RWPE2 (cell line): Measurements from ENCODE around the gene BEST2.
A peak's percentile ranks its signal among the peaks of the same experiment; 100 is the strongest.

ENCODE experiments used
- ATAC-seq: fragments of 200-7000 bp; cut with Tn5 transposase; 3 replicates; pipeline ENCODE4 v1.9.1; 2021; ENCODE audit warnings: low read depth
- DNase-seq: peaks from one replicate; pipeline ENCODE4 v3.0.0-alpha.2; 2020; ENCODE audit warnings: low spot score
- H3K27ac ChIP-seq: fragments of 450-650 bp; 2 replicates; pipeline ENCODE4 v1.5.1; 2017; ENCODE audit warnings: mild to moderate bottlenecking; ENCODE audit not compliant: poor library complexity, severe bottlenecking
- H3K27me3 ChIP-seq: fragments of 250-450 bp; sonication (Bioruptor Pico); 2 replicates; pipeline ENCODE4 v1.5.1; 2021; ENCODE audit warnings: mild to moderate bottlenecking, moderate library complexity; ENCODE audit not compliant: insufficient read depth, poor library complexity, severe bottlenecking
- H3K36me3 ChIP-seq: fragments of 250-450 bp; sonication (Bioruptor Pico); 2 replicates; pipeline ENCODE4 v1.5.1; 2020; ENCODE audit warnings: low read depth, mild to moderate bottlenecking, moderate library complexity
- H3K4me1 ChIP-seq: fragments of 250-450 bp; sonication (Bioruptor Pico); 2 replicates; pipeline ENCODE4 v1.5.1; 2021; ENCODE audit warnings: mild to moderate bottlenecking, moderate library complexity; ENCODE audit not compliant: insufficient read depth, poor library complexity, severe bottlenecking
- H3K4me3 ChIP-seq: fragments of 250-450 bp; sonication (Bioruptor Pico); 2 replicates; pipeline ENCODE4 v1.5.1; 2021; ENCODE audit warnings: mild to moderate bottlenecking, moderate library complexity; ENCODE audit not compliant: severe bottlenecking
- H3K9me3 ChIP-seq: fragments of 250-450 bp; sonication (Bioruptor Pico); 2 replicates; pipeline ENCODE4 v1.5.1; 2021; ENCODE audit warnings: mild to moderate bottlenecking, moderate library complexity; ENCODE audit not compliant: severe bottlenecking
- CTCF ChIP-seq: fragments of 450-650 bp; IDR thresholded peaks from one replicate; pipeline ENCODE4 v1.5.1; 2017; ENCODE audit warnings: mild to moderate bottlenecking, moderate library complexity; ENCODE audit not compliant: poor library complexity, severe bottlenecking

BEST2 gene

DNA sequence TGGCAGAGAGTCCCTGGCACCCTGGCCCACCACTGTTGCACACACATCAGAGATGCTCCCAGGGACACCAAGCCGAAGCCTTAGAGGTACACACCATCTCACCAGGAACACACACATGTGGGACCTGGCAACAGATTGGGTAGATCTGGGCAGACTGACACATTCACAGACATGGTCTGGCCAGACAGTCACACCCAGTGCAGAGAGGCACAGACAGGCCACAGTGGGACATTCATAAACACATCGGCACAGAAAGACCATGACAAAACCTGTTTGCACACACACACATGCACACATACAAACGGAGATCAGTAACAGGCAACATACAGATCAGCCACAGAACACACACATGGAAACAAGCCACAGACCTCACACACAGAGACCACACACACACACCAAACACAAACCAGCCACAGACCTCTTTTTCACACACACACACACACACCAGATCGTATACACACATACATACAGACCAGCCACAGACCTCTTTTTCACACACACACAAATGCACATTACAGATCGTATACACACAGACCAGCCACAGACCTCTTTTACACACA lies 33.4 kb downstream of the BEST2 start:
- Histone ChIP-seq H3K4me3 (no peak overlapping the region), H3K27ac (peak overlapping the region; percentile 99), H3K36me3 (no peaks in the 10 kb centered on the region), H3K27me3 (no peaks in the 10 kb centered on the region), H3K9me3 (no peaks in the 10 kb centered on the region), H3K4me1 (peaks cover 52% of the 10 kb centered on the region)
- no peak for DNase-seq
- ATAC-seq, result no peak
- no peak for TF ChIP-seq CTCF

DNA sequence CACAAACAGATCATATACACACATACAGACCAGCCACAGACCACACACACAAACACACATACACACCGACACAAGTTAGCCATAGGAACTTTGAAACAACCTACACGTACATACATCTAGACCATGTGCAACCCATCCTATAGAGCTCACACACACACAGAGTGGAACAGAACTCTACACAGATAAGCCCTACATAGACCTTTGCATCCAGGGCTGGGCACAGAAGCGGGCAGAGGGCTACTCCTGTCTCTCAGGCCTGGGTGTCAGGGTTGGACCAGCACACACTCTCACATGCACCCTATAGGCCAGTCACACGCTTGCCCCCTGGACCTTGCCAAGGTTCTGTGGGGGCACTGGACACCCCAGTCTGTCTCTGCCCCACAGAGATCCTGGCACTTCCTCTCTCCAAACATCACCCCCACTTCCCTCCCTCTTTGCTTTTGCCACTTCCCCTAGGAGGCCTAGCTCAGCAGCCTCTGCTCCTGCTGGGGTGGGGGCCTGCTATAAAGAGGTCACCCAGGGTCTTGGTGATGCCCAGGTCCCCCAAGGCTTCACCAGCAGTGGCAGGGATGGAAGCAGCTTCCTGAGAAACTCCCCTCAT lies 33.9 kb downstream of the BEST2 start:
- no peaks in the 10 kb centered on the region for H3K9me3 ChIP-seq
- DNase-seq, result no peak
- H3K27ac ChIP-seq, result peak overlapping the region; percentile 99
- H3K27me3 ChIP-seq, result no peaks in the 10 kb centered on the region
- no peaks in the 10 kb centered on the region for H3K36me3 ChIP-seq
- H3K4me3 ChIP-seq, result no peak overlapping the region
- no peak for TF ChIP-seq CTCF
- no peak for ATAC-seq
- H3K4me1 ChIP-seq, result peaks cover 54% of the 10 kb centered on the region

- no peak for DNase-seq
- peak overlapping the region; percentile 99 for H3K27ac ChIP-seq
- no peak for ATAC-seq
- H3K27me3 ChIP-seq, result no peaks in the 10 kb centered on the region
- no peak for TF ChIP-seq CTCF
- H3K4me3 ChIP-seq, result no peak overlapping the region
- H3K36me3 ChIP-seq, result no peaks in the 10 kb centered on the region
- H3K9me3 ChIP-seq, result no peaks in the 10 kb centered on the region
- peaks cover 59% of the 10 kb centered on the region for H3K4me1 ChIP-seq
Measured at GRCh38 chr19:12786141-12786870, 34.7 kb downstream of the BEST2 start.

- Histone ChIP-seq H3K4me3 (no peak overlapping the region), H3K9me3 (no peaks in the 10 kb centered on the region), H3K27ac (peak overlapping the region; percentile 99), H3K36me3 (peaks cover 3% of the 10 kb centered on the region), H3K4me1 (peaks cover 59% of the 10 kb centered on the region), H3K27me3 (no peaks in the 10 kb centered on the region)
- ATAC-seq, result no peak
- DNase-seq, result no peak
- no peak for TF ChIP-seq CTCF
Measured at GRCh38 chr19:12786952-12787351, 35.4 kb downstream of the BEST2 start.

- Histone ChIP-seq H3K9me3 (no peaks in the 10 kb centered on the region), H3K36me3 (peaks cover 8% of the 10 kb centered on the region), H3K4me3 (no peak overlapping the region), H3K27ac (peak overlapping the region; percentile 99), H3K27me3 (no peaks in the 10 kb centered on the region), H3K4me1 (peaks cover 59% of the 10 kb centered on the region)
- TF ChIP-seq CTCF, result no peak
- DNase-seq, result no peak
- no peak for ATAC-seq
Measured at GRCh38 chr19:12787458-12787857, 35.9 kb downstream of the BEST2 start.
